ENCODE data around the gene HSD11B2.
A peak's percentile ranks its signal among the peaks of the same experiment; 100 is the strongest.

The HSD11B2 gene

GRCh38 chr16:67445913-67446907 is 15.3 kb downstream of the HSD11B2 start:
- no peak for DNase-seq
- intact Hi-C loops (cut with DNase I) = no loop called here

DNA sequence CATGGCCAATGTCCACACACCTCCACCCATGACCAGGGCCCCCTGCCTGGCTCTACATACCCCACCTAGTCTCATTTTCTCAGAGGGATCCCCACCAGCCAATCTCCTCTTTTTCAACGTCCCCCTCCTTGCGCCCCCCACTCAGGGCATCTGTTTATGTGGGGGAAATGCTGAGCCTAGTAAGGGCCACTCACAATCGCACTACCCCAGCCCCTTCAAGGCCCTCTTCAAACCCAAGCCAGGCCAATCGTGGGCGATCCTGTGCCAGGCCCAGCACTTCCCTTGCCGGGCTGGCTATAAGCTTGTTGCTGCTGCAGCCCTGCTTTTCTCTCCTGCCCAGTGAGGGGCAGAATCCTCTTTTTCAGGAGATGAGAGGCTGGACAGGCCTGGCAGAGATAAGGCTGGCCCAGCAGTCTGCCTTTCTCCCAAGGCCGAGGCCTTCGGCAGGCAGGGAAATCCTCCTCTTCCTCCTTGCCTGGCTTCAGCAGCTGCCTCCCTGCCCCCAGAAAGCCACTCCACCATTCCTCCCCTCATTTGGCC is 16.1 kb downstream of the HSD11B2 start:
- DNase-seq = no peak
- intact Hi-C loops (cut with DNase I) = no loop called here

DNA sequence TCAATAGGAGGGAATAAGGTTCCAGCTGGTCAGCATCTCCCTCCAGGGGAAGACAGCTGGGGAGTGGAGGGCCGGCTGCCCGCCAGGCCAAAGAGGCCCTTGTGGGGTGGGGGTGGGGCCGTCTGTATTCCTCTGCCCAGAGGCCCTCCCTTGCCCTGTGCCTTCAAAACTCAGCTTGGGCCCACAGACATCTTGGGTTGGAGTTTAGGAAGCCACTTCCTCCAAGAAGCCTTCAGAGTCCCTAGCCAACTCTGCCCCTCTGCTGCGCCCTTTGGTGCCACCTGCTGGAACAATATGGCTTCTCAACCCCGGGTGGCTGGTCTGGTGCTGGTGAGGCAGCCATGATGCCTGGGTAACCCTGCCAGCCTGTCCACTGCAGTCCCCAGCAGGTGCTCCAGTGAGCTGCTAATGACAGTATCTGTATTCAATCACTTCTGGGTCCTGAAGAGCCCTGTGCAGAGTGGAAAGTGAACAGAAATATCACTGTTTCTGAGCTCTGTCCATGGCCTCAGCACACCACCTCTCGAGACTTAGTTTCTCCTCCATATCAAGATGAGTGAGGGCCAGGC is 16.7 kb downstream of the HSD11B2 start:
- intact Hi-C loops (cut with DNase I) = no loop called here
- peak in 2 of 10 donors; percentile 25 to 37 for DNase-seq

- no peak for DNase-seq
- intact Hi-C loops (cut with DNase I) = no loop called here
Observed at GRCh38 chr16:67448580-67448979, 17.7 kb downstream of the HSD11B2 start.

GRCh38 chr16:67449336-67449735 is 18.4 kb downstream of the HSD11B2 start:
- intact Hi-C loops (cut with DNase I) = no loop called here
- no peak for DNase-seq

DNA sequence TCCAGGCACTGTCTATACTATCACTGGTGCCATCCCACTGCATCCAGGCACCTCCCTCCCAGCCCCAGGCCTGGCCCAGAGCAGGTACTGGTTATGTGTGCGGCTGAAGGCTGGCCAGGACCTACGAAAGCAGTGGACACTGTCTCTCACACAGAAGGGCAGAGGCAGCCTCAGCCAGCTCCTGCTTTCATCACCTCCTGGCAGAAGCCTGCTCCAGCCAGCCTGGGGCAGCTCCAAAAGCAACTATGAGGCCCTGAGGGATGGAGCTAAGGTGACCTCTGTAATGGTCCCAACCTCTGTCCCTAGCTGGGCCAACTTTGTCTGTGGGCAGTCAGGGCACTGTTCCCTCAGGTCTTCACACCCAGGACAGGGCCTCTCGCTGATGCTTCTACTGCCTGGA is 18.8 kb downstream of the HSD11B2 start:
- no peak for DNase-seq
- intact Hi-C loops (cut with DNase I) = no loop called here

GRCh38 chr16:67451061-67451703 is 20.3 kb downstream of the HSD11B2 start:
- DNase-seq = no peak
- intact Hi-C loops (cut with DNase I) = no loop called here

GRCh38 chr16:67451704-67452435 is 20.9 kb downstream of the HSD11B2 start:
- intact Hi-C loops (cut with DNase I) = no loop called here
- DNase-seq = no peak

DNA sequence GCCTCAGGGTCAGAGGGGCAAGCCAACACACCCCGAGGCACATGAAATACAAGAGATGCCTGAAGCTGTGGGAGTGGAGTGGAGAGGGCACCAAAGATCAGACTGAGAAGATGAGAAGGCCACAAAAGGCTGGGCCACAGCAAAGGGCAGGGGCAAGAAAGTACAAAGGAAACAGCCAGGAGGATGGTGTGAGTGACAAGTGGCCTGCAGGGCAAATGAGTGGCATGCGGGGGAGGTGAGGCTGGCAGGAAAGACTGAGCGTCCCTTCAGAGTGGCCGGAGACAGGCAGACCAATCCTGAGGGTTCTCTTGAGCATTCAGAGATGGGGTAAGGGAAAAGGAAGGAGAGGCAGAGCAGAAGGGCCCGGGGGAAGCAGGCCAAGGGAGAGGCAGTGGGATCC is 23.2 kb downstream of the HSD11B2 start:
- no peak for DNase-seq

DNA sequence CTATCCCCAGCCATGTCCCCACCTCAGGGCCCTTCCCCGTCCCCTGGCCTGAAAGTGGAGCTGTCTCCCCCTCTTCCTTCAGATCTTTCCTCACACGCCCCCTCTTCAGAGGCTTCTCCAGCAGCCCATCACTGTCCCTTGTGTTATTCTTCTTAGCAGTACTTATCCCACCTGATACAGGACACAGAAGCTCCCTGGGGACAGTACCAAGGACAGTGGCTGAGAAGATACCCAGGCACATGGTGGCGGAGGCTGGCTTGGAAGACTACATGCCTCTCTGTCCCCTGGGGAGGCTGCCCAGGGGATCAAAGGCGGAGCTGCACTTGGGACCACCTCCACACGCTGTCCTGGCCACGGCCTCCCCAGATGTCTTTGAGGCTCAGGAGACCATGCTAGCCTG is 23.9 kb downstream of the HSD11B2 start:
- intact Hi-C loops (cut with DNase I) = no loop called here
- DNase-seq = no peak

More for the DNA sequence above, 23.2 kb downstream of the HSD11B2 start:
- intact Hi-C loops (cut with DNase I) = no loop called here

DNA sequence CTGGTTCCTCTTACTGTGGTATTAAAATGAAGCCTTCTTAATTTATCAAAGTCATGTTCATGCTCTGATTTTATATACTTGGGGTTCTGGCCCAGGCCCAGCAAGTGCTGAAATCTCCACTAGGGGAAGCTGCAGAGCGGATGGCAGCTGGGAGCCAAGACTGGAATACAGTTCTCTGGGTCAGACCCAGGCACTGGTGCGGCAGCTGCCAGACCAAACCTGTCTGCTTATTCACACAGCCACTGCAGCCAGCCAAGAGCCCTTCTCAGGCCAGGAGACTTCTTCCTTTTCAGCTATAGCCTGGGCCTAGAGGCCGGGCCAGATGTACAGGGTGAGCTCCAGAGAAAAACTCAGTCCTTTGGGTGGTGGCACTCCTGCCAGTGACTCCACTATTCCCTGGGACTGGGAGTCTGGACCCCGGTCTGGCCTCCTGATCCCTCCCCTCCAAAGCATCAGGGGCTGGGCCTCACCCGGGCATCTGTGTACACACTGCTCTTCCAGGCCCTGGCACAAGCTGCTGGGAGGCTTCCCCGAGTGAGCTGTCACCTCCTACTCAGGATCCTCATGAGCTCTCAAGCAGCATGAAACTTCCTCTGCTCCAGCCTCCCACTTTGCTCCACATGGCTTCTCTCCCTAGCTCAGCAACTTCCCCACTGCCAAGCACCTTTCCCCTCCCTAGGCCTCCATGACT is 25.6 kb downstream of the HSD11B2 start:
- peak in 7 of 10 donors; percentile 34 to 91 (median 62) for DNase-seq
- intact Hi-C loops (cut with DNase I) = no loop called here

DNA sequence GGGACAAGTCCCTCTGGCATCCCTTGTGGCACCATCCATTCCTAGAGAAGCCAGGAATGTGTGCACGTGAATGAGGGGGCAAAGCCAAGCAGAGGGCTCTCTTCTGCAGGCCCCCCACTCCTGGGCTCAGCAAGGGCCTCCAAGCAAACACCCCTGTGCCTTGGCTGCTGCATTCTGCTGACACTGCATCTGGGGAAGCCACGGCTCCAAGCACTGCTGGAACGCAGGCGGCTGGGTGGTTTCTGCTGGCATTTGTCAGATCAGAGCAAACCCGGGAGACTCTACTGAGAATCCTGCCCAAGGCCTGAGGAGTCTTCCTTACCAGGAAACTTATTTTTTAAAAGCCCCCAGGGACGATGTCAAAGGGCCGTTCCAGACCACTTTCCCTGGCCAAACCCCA is 26.7 kb downstream of the HSD11B2 start:
- DNase-seq = no peak
- intact Hi-C loops (cut with DNase I) = no loop called here

DNA sequence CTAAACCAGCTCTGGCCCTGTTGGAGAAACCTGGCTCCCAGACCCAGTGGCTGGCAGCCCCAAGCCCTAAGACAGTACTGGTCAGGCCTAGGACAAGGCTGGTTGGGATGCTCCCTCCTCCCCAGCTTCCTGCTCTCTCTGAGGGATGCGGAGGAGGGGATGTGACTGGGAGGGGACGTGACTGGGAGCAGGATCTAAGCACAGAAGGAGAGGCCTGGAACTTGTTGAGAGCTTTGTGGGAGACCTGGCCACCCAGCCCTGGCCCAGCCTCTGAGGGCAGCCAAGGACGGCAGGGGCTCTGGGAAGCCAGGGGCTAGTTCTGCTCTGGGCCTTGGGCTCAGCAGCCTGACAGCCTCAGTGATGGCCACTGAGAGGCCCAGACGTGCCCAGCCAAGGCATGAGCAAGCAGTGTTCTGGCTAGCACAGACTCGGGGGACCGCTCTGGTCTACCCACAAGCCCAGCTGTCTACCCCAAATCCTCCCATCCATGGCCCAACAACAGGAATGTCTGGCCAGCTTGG is 27.3 kb downstream of the HSD11B2 start:
- intact Hi-C loops (cut with DNase I) = no loop called here
- peak in 1 of 10 donors; percentile 71 for DNase-seq

DNA sequence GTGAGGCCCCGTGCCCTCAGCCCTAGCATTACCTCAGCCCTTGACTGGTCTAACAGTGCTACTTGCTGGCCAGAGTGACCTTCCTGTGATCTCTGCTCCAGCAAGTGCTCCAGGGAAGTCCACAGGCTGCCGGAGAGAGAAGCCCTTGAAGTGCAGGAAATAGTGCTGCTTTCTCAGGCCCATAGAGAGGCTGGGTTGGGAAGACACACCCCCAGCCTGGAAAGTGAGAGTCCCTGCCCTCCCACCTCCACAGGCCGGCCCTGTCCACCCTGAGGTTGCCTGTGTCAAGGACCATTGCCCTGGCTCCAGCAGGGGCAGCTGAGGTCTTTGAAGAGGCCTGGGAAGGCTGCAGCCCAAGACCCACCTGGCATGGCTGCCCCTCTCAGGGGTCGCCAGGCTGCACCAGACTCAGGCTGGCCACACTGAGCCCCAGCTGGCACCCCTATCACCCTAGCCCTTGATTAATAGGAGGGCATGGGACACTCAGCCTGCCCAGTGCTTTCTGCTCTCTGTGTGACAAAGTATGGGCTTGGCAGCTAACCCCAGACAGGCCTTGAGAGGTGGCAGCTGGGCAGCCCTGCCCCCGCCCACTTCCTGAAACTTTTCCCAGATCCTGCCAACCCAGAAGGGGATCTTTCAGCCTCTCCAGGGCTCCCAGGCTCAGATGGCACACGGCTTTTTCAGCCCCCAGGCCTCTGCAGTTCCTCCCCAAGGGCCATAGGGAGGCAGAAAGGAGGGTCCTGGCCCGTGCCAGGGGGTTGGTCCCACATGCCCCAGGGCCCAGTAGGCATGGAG is 28.3 kb downstream of the HSD11B2 start:
- DNase-seq = peak in 1 of 10 donors; percentile 30
- intact Hi-C loops (cut with DNase I) = no loop called here

DNA sequence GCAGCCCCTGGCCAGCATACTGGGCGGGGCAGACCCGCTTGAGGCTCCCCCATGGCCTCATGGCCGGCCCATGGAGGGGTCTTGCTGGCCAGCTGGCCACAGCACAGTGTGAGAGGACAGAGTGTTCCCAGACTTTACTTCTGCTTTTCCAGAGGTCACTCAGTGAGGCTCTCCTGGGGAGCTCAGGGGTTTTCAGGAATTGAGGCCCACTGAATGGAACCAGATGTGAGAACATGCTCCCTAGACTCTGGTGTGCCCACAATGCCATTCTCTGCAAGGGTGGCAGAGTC is 28.9 kb downstream of the HSD11B2 start:
- DNase-seq = no peak
- intact Hi-C loops (cut with DNase I) = loop anchor here (10.0 kb wide), 2 partner anchors 45 to 185 kb away; partner anchors contain the start of genes PLEKHG4 and ZDHHC1

DNA sequence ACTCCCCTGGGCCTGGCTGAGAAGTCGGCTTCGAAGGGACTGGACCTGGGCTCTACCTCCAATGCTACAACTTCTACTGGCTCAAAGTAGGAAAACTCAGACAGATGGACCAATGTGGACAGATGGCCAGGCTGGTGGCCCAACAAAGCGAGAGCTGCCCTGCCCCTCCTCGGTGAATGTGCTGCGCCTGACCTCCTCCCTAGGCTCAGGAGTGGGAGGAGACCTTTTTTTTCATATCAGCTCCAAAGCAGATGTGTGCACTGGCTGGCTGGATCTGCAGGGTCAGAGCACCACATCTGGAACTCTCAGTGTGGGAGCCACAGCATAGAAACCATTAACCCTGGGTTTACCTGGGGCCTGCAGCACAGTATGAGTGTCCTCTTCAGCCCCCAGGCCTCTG is 29.2 kb downstream of the HSD11B2 start:
- intact Hi-C loops (cut with DNase I) = loop anchor here (10.0 kb wide), 2 partner anchors 45 to 185 kb away; partner anchors contain the start of genes PLEKHG4 and ZDHHC1
- no peak for DNase-seq

GRCh38 chr16:67460961-67461360 is 30.0 kb downstream of the HSD11B2 start:
- intact Hi-C loops (cut with DNase I) = loop anchor here (10.0 kb wide), 2 partner anchors 46 to 186 kb away; partner anchors contain the start of genes PLEKHG4 and ZDHHC1
- DNase-seq = no peak

DNA sequence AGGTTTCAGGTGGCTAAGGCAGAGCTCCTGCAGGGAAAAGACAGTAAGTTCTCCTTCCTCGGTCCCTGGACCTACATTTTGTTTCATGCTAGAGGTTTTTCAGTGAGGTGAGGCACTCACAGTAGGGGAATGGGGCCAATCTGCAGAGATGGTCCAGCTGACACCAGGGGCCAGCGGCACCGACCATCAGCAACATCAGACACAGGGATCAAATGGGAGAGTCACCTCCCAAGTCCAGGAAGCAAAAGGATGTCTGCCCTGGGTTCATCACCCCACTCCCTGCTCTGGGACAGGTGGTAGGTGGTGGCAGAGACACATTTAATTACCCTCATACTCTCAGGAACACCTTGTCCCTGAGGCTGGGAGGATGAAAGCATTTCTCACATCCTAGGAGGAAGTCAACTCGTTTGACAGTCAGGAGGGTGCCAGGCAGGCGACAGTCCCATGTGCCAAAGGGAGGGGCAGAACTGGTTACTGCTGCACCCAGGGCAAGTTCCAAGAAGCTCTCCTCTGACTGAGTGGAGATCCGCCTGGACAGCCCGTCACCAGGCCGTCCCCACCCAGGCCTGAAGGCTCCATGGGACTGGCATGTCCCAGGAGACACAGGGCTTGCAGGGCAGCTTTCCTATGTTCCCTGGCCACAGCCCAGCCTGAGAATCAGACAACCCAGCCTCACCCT is 30.8 kb downstream of the HSD11B2 start:
- DNase-seq = no peak
- intact Hi-C loops (cut with DNase I) = loop anchor here (10.0 kb wide), 2 partner anchors 47 to 187 kb away; partner anchors contain the start of genes PLEKHG4 and ZDHHC1
